ENCODE data around the gene VIL1. TPM values are rescaled to one million over a fixed set of nuclear protein-coding genes. Genes with fewer than 3 reads are reported as not detected.

The VIL1 gene
- total and polyA plus RNA-seq, 2 of the 13 experiments (the other 11 are each of a cell fraction or from before 2014, with no cell fraction given), result 287 to 301 TPM

- TF ChIP-seq ATF5 (CRISPR knock-in tag; IDR thresholded peaks at IDR 0.05; ENCODE audit: low read depth) (no peak), ZNF839 (CRISPR knock-in tag; IDR thresholded peaks at IDR 0.05; ENCODE audit: borderline replicate concordance) (no peak), ZNF234 (CRISPR knock-in tag; conservative IDR thresholded peaks at IDR 0.05) (peak; percentile 29; the same call in 1 of the 2 replicates), SAFB2 (CRISPR knock-in tag; IDR thresholded peaks at IDR 0.05; ENCODE audit: borderline replicate concordance, low read depth) (peak; percentile 71), NFE2L1 (CRISPR knock-in tag; IDR thresholded peaks at IDR 0.05; ENCODE audit: borderline replicate concordance) (no peak), ZNF547 (CRISPR knock-in tag; IDR thresholded peaks at IDR 0.05) (no peak), ERF (CRISPR knock-in tag; IDR thresholded peaks at IDR 0.05) (peak; percentile 76), ZNF101 (CRISPR knock-in tag; IDR thresholded peaks at IDR 0.05; ENCODE audit: borderline replicate concordance, low read depth) (no peak), ZNF235 (CRISPR knock-in tag; IDR thresholded peaks at IDR 0.05; ENCODE audit: borderline replicate concordance) (no peak), ZNF567 (CRISPR knock-in tag; IDR thresholded peaks at IDR 0.05; ENCODE audit: borderline replicate concordance) (0 out of 2 replicates have a peak, but pooled peaks have one; percentile 59), ZFX (CRISPR knock-in tag; IDR thresholded peaks at IDR 0.05; ENCODE audit: low read depth) (peak; percentile 87), ZBTB25 (CRISPR knock-in tag; IDR thresholded peaks at IDR 0.05) (peak; percentile 94), RNF219 (CRISPR knock-in tag; IDR thresholded peaks at IDR 0.05) (no peak), PATZ1 (CRISPR knock-in tag; IDR thresholded peaks at IDR 0.05) (peak; percentile 92), ZSCAN31 (CRISPR knock-in tag; IDR thresholded peaks at IDR 0.05; ENCODE audit: low read depth) (peak; percentile 77), PLRG1 (conservative IDR thresholded peaks at IDR 0.05) (no peak), MXD1 (CRISPR knock-in tag; IDR thresholded peaks at IDR 0.05) (peak; percentile 54; the same call in 1 of the 2 replicates), ZNF501 (CRISPR knock-in tag; IDR thresholded peaks at IDR 0.05) (no peak), THAP11 (CRISPR knock-in tag; IDR thresholded peaks at IDR 0.05) (peak; percentile 81), HNRNPL (IDR thresholded peaks at IDR 0.05; ENCODE audit: low read depth, low read length) (no peak), TGIF2 (CRISPR knock-in tag; IDR thresholded peaks at IDR 0.05) (no peak; the same call in 1 of the 2 replicates), ZFAT (CRISPR knock-in tag; conservative IDR thresholded peaks at IDR 0.05) (0 out of 2 replicates have a peak, but pooled peaks have one; percentile 11), ZNF766 (CRISPR knock-in tag; IDR thresholded peaks at IDR 0.05; ENCODE audit: borderline replicate concordance) (peak; percentile 34; the same call in 1 of the 2 replicates), SIN3B (IDR thresholded peaks at IDR 0.05; ENCODE audit: low read length) (no peak)
These were observed 19.3 kb upstream of the VIL1 start, which contains the start of gene CTDSP1 (continued) for GRCh38 chr2:218399391-218400166.

Data from HepG2 (cell line).